ENCODE measurements around the gene MLIP.

The MLIP gene

DNA sequence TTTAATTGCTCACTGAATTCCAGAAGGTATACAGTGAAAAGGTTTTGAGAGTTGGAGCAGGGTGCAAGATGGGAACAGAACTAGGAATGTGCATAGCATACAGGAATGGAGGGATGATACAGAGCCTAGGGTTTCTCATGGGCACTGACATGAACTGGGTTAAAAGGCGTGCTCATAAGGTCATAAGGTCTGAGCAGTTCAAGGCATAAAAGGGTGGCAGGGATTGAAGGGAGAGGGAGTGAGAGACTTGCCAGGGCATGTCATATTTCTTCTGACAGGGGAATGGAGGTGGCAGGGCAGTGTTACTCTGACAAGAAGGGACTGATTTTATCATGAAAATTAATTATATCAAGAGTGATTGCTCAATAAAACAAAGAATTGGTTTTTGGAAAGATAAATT lies 4.7 kb downstream of the MLIP start:
- no peak for TF ChIP-seq CTCF (IDR thresholded peaks at IDR 0.05; ENCODE audit: low read depth, low read length, missing control alignments)
- DNase-seq (ENCODE audit: extremely low read depth, low read depth), result no peak
- H3K4me3 ChIP-seq (replicated peaks; ENCODE audit: low read depth, low read length), result no peak overlapping the region

DNA sequence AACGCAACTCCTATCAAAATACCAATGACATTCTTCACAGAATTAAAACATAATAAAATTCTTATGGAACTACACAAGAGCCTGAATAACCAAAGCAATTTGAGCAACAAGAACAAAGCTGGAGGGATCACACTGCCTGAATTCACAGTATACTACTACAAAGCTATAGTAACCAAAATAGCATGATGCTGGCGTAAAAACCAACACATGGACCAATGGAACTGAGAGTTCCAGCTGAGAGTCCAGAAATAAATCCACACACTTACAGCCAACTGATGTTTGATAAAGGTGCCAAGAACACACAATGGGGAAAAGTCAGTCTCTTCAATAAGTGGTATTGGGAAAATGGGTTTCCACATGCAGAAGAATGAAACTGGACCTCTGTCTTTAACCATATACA lies 6.9 kb downstream of the MLIP start:
- no peak for TF ChIP-seq CTCF (IDR thresholded peaks at IDR 0.05; ENCODE audit: low read depth, low read length, missing control alignments)
- DNase-seq (ENCODE audit: extremely low read depth, low read depth), result no peak
- H3K4me3 ChIP-seq (replicated peaks; ENCODE audit: low read depth, low read length), result no peak overlapping the region

GRCh38 chr6:54125493-54125892 lies 14.2 kb downstream of the MLIP start:
- DNase-seq (ENCODE audit: extremely low read depth, low read depth), result no peak
- no peak for TF ChIP-seq CTCF (IDR thresholded peaks at IDR 0.05; ENCODE audit: low read depth, low read length, missing control alignments)

DNA sequence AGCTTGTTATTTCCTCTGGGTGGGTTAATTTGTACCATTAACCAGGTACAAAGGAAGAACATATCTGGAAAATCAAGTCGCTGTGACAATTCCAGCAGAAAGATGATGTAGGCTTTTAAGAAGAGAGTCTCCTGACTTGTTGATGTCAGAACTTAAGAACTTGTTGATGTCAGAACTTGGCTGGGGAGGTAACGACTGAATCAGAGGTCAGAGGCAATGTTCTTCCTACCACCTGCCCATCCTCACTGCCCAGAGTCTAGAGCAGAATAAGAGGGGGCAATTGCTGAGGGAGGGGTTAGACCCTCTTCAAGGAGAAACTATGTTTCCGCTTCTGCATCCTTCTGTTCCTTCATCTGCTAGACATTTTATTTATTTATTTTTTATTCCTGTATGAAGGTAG lies 18.9 kb downstream of the MLIP start:
- DNase-seq (ENCODE audit: extremely low read depth, low read depth), result no peak
- TF ChIP-seq CTCF (IDR thresholded peaks at IDR 0.05; ENCODE audit: low read depth, low read length, missing control alignments), result no peak
- no peak overlapping the region for H3K4me3 ChIP-seq (replicated peaks; ENCODE audit: low read depth, low read length)

More at GRCh38 chr6:54125493-54125892, 14.2 kb downstream of the MLIP start:
- H3K4me3 ChIP-seq (replicated peaks; ENCODE audit: low read depth, low read length), result no peak overlapping the region

DNA sequence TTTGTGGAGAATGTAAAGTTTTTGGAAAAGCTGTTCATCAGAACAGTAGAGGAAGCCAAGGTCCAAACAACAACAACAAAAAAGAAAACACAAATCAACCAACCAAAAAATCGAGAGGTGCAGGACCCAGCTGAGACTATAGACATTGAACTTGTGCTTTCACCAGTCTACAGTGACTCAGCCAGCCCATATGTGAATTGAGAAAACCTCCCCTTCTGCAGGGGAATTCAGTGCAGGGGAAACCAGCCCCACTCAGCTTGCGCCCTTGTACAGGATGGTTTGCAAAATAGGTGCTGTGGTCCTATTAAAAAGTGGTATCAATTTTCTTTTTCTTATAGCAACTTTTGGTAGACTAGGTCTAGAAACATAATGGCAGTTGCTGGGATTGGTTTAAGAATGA lies 21.3 kb downstream of the MLIP start:
- TF ChIP-seq CTCF (IDR thresholded peaks at IDR 0.05; ENCODE audit: low read depth, low read length, missing control alignments), result no peak
- no peak for DNase-seq (ENCODE audit: extremely low read depth, low read depth)
- H3K4me3 ChIP-seq (replicated peaks; ENCODE audit: low read depth, low read length), result no peak overlapping the region

- DNase-seq (ENCODE audit: extremely low read depth, low read depth), result no peak
- no peak overlapping the region for H3K4me3 ChIP-seq (replicated peaks; ENCODE audit: low read depth, low read length)
- TF ChIP-seq CTCF (IDR thresholded peaks at IDR 0.05; ENCODE audit: low read depth, low read length, missing control alignments), result no peak
These were observed 21.9 kb downstream of the MLIP start for GRCh38 chr6:54133186-54133585.

DNA sequence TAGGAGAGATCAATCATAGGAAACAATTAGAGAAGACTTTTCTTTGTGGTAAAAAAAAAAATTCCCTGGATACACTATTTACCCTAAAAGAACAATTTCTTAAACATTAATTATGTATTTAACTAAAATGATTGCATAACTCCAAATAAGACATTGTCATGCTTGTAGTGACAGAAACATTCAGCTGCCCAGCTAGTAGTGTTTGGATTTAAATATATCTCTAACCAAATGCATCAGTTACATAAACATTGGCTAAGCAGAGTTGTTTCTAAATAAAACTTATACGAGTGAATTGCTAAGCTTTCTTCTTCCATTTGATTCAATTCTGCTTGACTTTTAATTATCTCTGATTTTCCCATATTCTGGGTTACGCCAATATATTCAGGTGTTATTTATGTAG lies 23.7 kb downstream of the MLIP start:
- no peak for DNase-seq (ENCODE audit: extremely low read depth, low read depth)
- H3K4me3 ChIP-seq (replicated peaks; ENCODE audit: low read depth, low read length), result no peak overlapping the region
- TF ChIP-seq CTCF (IDR thresholded peaks at IDR 0.05; ENCODE audit: low read depth, low read length, missing control alignments), result no peak
